SK-N-SH treated with all-trans-retinoic acid at 6 μM for 48 hours (cell line): ENCODE data around the gene ADAMTSL3.

Source experiments
- ARNTL ChIP-seq: fragments of 450-650 bp; formaldehyde crosslinking; IDR thresholded peaks from 2 replicates; pipeline ENCODE4 v1.5.0; 2020; ENCODE audit warnings: low read depth, mild to moderate bottlenecking, moderate library complexity, borderline replicate concordance
- CREB5 ChIP-seq: fragments of 250-450 bp; sonication (Bioruptor Pico); IDR thresholded peaks from 2 replicates; pipeline ENCODE4 v1.5.1; 2020; ENCODE audit warnings: low read depth, mild to moderate bottlenecking, moderate library complexity
- ESRRG ChIP-seq: fragments of 250-450 bp; sonication (Bioruptor Pico); IDR thresholded peaks from 2 replicates; pipeline ENCODE4 v1.6.1; 2021; ENCODE audit warnings: mild to moderate bottlenecking
- PATZ1 ChIP-seq: fragments of 250-450 bp; sonication (Bioruptor Pico); IDR thresholded peaks from 2 replicates; pipeline ENCODE4 v1.8.0; 2020; ENCODE audit warnings: mild to moderate bottlenecking, moderate library complexity, borderline replicate concordance
- POU6F1 ChIP-seq: fragments of 250-450 bp; sonication (Bioruptor Pico); IDR thresholded peaks from 2 replicates; pipeline ENCODE4 v1.8.0; 2021; ENCODE audit warnings: low read depth, mild to moderate bottlenecking, moderate library complexity, borderline replicate concordance
- PPARA ChIP-seq: fragments of 250-450 bp; sonication (Bioruptor Pico); IDR thresholded peaks from 2 replicates; pipeline ENCODE4 v1.5.0; 2020; ENCODE audit warnings: mild to moderate bottlenecking, borderline replicate concordance
- RARB ChIP-seq: fragments of 250-450 bp; sonication (Bioruptor Pico); IDR thresholded peaks from 2 replicates; pipeline ENCODE4 v1.8.0; 2021; ENCODE audit warnings: mild to moderate bottlenecking, moderate library complexity
- TOX ChIP-seq: fragments of 250-450 bp; sonication (Bioruptor Pico); IDR thresholded peaks from 2 replicates; pipeline ENCODE4 v1.8.0; 2021; ENCODE audit warnings: mild to moderate bottlenecking, moderate library complexity, borderline replicate concordance
- ZC3H10 ChIP-seq: fragments of 250-450 bp; sonication (Bioruptor Pico); IDR thresholded peaks from 2 replicates; pipeline ENCODE4 v1.5.1; 2021; ENCODE audit warnings: mild to moderate bottlenecking, moderate library complexity
- ZFP3 ChIP-seq: fragments of 250-450 bp; sonication (Bioruptor Pico); IDR thresholded peaks from 2 replicates; pipeline ENCODE4 v1.5.0; 2020; ENCODE audit warnings: mild to moderate bottlenecking, moderate library complexity
- ZNF565 ChIP-seq: fragments of 450-650 bp; formaldehyde crosslinking; conservative IDR thresholded peaks from 2 replicates; pipeline ENCODE4 v1.5.0; 2020; ENCODE audit warnings: low read depth, mild to moderate bottlenecking, moderate library complexity
- ZNF8 ChIP-seq: fragments of 450-650 bp; formaldehyde crosslinking; IDR thresholded peaks from 2 replicates; pipeline ENCODE4 v1.5.0; 2020; ENCODE audit warnings: mild to moderate bottlenecking, moderate library complexity
- TF ChIP-seq, protein P1 (sequence below): fragments of 250-450 bp; sonication (Bioruptor Pico); IDR thresholded peaks from 2 replicates; pipeline ENCODE4 v1.5.0; 2020; ENCODE audit warnings: mild to moderate bottlenecking, moderate library complexity

DNA sequence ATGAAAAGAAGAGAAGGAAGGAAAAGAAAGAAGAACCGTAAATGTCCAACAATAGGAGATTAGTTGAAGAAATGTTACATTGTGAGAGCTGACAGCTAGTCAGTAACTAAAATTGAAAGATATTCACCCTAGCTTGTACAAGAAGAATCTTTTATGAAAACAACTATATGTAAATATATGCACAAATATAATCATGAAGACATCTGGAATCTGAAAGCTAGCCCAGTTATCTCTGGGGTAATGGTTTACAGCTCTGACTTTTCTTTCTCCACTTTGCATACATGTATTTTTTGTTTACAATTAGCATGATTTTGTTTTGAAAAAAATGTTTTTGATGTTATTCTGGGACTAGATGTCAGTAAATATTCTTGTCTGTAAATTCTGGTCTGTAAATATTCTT lies 37.1 kb upstream of the ADAMTSL3 start:
- TF ChIP-seq RARB (CRISPR knock-in tag) (no peak), ZC3H10 (CRISPR knock-in tag) (no peak), CREB5 (CRISPR knock-in tag) (no peak), ZNF565 (CRISPR knock-in tag) (no peak), ZNF8 (CRISPR knock-in tag) (no peak), ESRRG (CRISPR knock-in tag) (no peak), ZFP3 (CRISPR knock-in tag) (no peak), PATZ1 (CRISPR knock-in tag) (no peak), TOX (CRISPR knock-in tag) (no peak), PPARA (CRISPR knock-in tag) (no peak), POU6F1 (CRISPR knock-in tag) (no peak), ARNTL (CRISPR knock-in tag) (no peak)
- TF ChIP-seq, protein P1, sequence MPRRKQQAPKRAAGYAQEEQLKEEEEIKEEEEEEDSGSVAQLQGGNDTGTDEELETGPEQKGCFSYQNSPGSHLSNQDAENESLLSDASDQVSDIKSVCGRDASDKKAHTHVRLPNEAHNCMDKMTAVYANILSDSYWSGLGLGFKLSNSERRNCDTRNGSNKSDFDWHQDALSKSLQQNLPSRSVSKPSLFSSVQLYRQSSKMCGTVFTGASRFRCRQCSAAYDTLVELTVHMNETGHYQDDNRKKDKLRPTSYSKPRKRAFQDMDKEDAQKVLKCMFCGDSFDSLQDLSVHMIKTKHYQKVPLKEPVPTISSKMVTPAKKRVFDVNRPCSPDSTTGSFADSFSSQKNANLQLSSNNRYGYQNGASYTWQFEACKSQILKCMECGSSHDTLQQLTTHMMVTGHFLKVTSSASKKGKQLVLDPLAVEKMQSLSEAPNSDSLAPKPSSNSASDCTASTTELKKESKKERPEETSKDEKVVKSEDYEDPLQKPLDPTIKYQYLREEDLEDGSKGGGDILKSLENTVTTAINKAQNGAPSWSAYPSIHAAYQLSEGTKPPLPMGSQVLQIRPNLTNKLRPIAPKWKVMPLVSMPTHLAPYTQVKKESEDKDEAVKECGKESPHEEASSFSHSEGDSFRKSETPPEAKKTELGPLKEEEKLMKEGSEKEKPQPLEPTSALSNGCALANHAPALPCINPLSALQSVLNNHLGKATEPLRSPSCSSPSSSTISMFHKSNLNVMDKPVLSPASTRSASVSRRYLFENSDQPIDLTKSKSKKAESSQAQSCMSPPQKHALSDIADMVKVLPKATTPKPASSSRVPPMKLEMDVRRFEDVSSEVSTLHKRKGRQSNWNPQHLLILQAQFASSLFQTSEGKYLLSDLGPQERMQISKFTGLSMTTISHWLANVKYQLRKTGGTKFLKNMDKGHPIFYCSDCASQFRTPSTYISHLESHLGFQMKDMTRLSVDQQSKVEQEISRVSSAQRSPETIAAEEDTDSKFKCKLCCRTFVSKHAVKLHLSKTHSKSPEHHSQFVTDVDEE (CRISPR knock-in tag): no peak
